ENCODE results near the gene MIA3. TPM values are rescaled to one million over a fixed set of nuclear protein-coding genes. Genes with fewer than 3 reads are reported as not detected.
"Not testable (repeated sequence)": the region's sequence is repeated elsewhere in the genome, so short reads cannot be mapped to it uniquely, and the experiment has no call there.

Gene MIA3
- polyA plus RNA-seq, 1 donor from 2014 or later = 26.9 TPM

GRCh38 chr1:222657899-222658298, 40.0 kb downstream of the MIA3 start:
- no peak overlapping the region for H3K27ac ChIP-seq (ENCODE audit: low read length)
- no peak overlapping the region for H3K4me2 ChIP-seq (ENCODE audit: low read length)
- H3F3A ChIP-seq (ENCODE audit: insufficient read depth, low read length, poor library complexity, severe bottlenecking) = no peaks in the 10 kb centered on the region
- no peak overlapping the region for H3K9ac ChIP-seq (ENCODE audit: low read length)
- no peaks in the 10 kb centered on the region for H3K79me2 ChIP-seq (replicated peaks; ENCODE audit: insufficient read depth, low read length)
- no peaks in the 10 kb centered on the region for H3K9me3 ChIP-seq (ENCODE audit: low read length)
- H3K9me2 ChIP-seq (ENCODE audit: insufficient read depth, low read length) = no peaks in the 10 kb centered on the region
- no peaks in the 10 kb centered on the region for H3K27me3 ChIP-seq (ENCODE audit: insufficient read depth, low read depth, low read length)
- H4K20me1 ChIP-seq (ENCODE audit: insufficient read depth) = no peaks in the 10 kb centered on the region
- H2AFZ ChIP-seq (ENCODE audit: low read depth, low read length) = no peak overlapping the region
- no peak for TF ChIP-seq MXI1 (conservative IDR thresholded peaks at IDR 0.05; ENCODE audit: poor library complexity, severe bottlenecking)
- no peak overlapping the region for H3K4me3 ChIP-seq (ENCODE audit: low read length)
- H3K36me3 ChIP-seq (ENCODE audit: insufficient read depth, low read length) = peaks cover 33% of the 10 kb centered on the region

- H3F3A ChIP-seq (ENCODE audit: insufficient read depth, low read length, poor library complexity, severe bottlenecking) = no peaks in the 10 kb centered on the region
- H4K20me1 ChIP-seq (ENCODE audit: insufficient read depth) = no peaks in the 10 kb centered on the region
- TF ChIP-seq SMC3 (conservative IDR thresholded peaks at IDR 0.05; ENCODE audit: poor library complexity) (no peak), TAF1 (IDR thresholded peaks at IDR 0.05; ENCODE audit: low read depth) (no peak), EZH2 (IDR thresholded peaks at IDR 0.05; ENCODE audit: borderline replicate concordance, insufficient read depth, low read length, poor library complexity, severe bottlenecking) (no peak), RAD21 (conservative IDR thresholded peaks at IDR 0.05) (no peak), CTCF (IDR thresholded peaks at IDR 0.05; ENCODE audit: poor library complexity, severe bottlenecking) (no peak), MXI1 (conservative IDR thresholded peaks at IDR 0.05; ENCODE audit: poor library complexity, severe bottlenecking) (no peak)
- H2AFZ ChIP-seq (ENCODE audit: low read depth, low read length) = no peak overlapping the region
- H3K9ac ChIP-seq (ENCODE audit: low read length) = no peak overlapping the region
- H3K36me3 ChIP-seq (ENCODE audit: insufficient read depth, low read length) = peaks cover 28% of the 10 kb centered on the region
- no peaks in the 10 kb centered on the region for H3K9me2 ChIP-seq (ENCODE audit: insufficient read depth, low read length)
- H3K9me3 ChIP-seq (ENCODE audit: low read length) = no peaks in the 10 kb centered on the region
- no peak overlapping the region for H3K27ac ChIP-seq (ENCODE audit: low read length)
- no peaks in the 10 kb centered on the region for H3K79me2 ChIP-seq (replicated peaks; ENCODE audit: insufficient read depth, low read length)
- H3K4me2 ChIP-seq (ENCODE audit: low read length) = no peak overlapping the region
- no peaks in the 10 kb centered on the region for H3K27me3 ChIP-seq (ENCODE audit: insufficient read depth, low read depth, low read length)
- no peak overlapping the region for H3K4me3 ChIP-seq (ENCODE audit: low read length)
Observed at GRCh38 chr1:222663431-222663934, 45.6 kb downstream of the MIA3 start.

GRCh38 chr1:222665964-222666363, 48.1 kb downstream of the MIA3 start:
- H3K9me3 ChIP-seq (ENCODE audit: low read length) = no peaks in the 10 kb centered on the region
- no peaks in the 10 kb centered on the region for H3F3A ChIP-seq (ENCODE audit: insufficient read depth, low read length, poor library complexity, severe bottlenecking)
- H2AFZ ChIP-seq (ENCODE audit: low read depth, low read length) = no peak overlapping the region
- H3K36me3 ChIP-seq (ENCODE audit: insufficient read depth, low read length) = peaks cover 11% of the 10 kb centered on the region
- H3K9ac ChIP-seq (ENCODE audit: low read length) = no peak overlapping the region
- TF ChIP-seq RAD21 (conservative IDR thresholded peaks at IDR 0.05) (no peak), SMC3 (conservative IDR thresholded peaks at IDR 0.05; ENCODE audit: poor library complexity) (no peak), TAF1 (IDR thresholded peaks at IDR 0.05; ENCODE audit: low read depth) (no peak), CTCF (IDR thresholded peaks at IDR 0.05; ENCODE audit: poor library complexity, severe bottlenecking) (no peak), REST (IDR thresholded peaks at IDR 0.05; ENCODE audit: borderline replicate concordance) (no peak), POLR2AphosphoS5 (IDR thresholded peaks at IDR 0.05) (no peak), EP300 (conservative IDR thresholded peaks at IDR 0.05; ENCODE audit: poor library complexity, severe bottlenecking) (no peak), MXI1 (conservative IDR thresholded peaks at IDR 0.05; ENCODE audit: poor library complexity, severe bottlenecking) (no peak), EZH2 (IDR thresholded peaks at IDR 0.05; ENCODE audit: borderline replicate concordance, insufficient read depth, low read length, poor library complexity, severe bottlenecking) (no peak)
- no peaks in the 10 kb centered on the region for H3K9me2 ChIP-seq (ENCODE audit: insufficient read depth, low read length)
- no peaks in the 10 kb centered on the region for H4K20me1 ChIP-seq (ENCODE audit: insufficient read depth)
- no peaks in the 10 kb centered on the region for H3K79me2 ChIP-seq (replicated peaks; ENCODE audit: insufficient read depth, low read length)
- no peak overlapping the region for H3K27ac ChIP-seq (ENCODE audit: low read length)
- no peak overlapping the region for H3K4me3 ChIP-seq (ENCODE audit: low read length)
- no peaks in the 10 kb centered on the region for H3K27me3 ChIP-seq (ENCODE audit: insufficient read depth, low read depth, low read length)
- no peak overlapping the region for H3K4me2 ChIP-seq (ENCODE audit: low read length)

- H3K9me2 ChIP-seq (ENCODE audit: insufficient read depth, low read length); H3K27me3 ChIP-seq (ENCODE audit: insufficient read depth, low read depth, low read length); H3K4me3 ChIP-seq (ENCODE audit: low read length); H3K4me2 ChIP-seq (ENCODE audit: low read length); H4K20me1 ChIP-seq (ENCODE audit: insufficient read depth); H3K79me2 ChIP-seq (replicated peaks; ENCODE audit: insufficient read depth, low read length); H3F3A ChIP-seq (ENCODE audit: insufficient read depth, low read length, poor library complexity, severe bottlenecking); H2AFZ ChIP-seq (ENCODE audit: low read depth, low read length); H3K9ac ChIP-seq (ENCODE audit: low read length); H3K27ac ChIP-seq (ENCODE audit: low read length); H3K36me3 ChIP-seq (ENCODE audit: insufficient read depth, low read length); H3K9me3 ChIP-seq (ENCODE audit: low read length): not testable (repeated sequence)
Observed at GRCh38 chr1:222668184-222668583, 50.3 kb downstream of the MIA3 start.

Measured in neural cell (in vitro differentiated cells).